KMS-11 (cell line): ENCODE data around the gene YY1.

Experiments used
- H2AFZ ChIP-seq: fragments of 200-600 bp; sonication (generic); 2 replicates; pipeline ENCODE4 v1.6.1; 2016; ENCODE audit warnings: antibody characterized with exemption, mixed run types, low read depth
- H3K27ac ChIP-seq: fragments of 200-600 bp; sonication (generic); 2 replicates; pipeline ENCODE4 v1.6.1; 2016; ENCODE audit warnings: mild to moderate bottlenecking, mixed run types
- H3K27me3 ChIP-seq: fragments of 200-600 bp; sonication (generic); 2 replicates; pipeline ENCODE4 v1.6.1; 2017; ENCODE audit warnings: mild to moderate bottlenecking, low read depth, mixed run types, moderate library complexity; ENCODE audit not compliant: insufficient read depth
- H3K36me3 ChIP-seq: fragments of 200-600 bp; sonication (generic); 2 replicates; pipeline ENCODE4 v1.6.1; 2017; ENCODE audit warnings: mild to moderate bottlenecking, mixed run types; ENCODE audit not compliant: insufficient read depth
- H3K4me1 ChIP-seq: fragments of 200-600 bp; sonication (generic); 2 replicates; pipeline ENCODE4 v1.6.1; 2016; ENCODE audit warnings: mild to moderate bottlenecking, low read depth, mixed run types; ENCODE audit not compliant: poor library complexity, severe bottlenecking
- H3K4me2 ChIP-seq: fragments of 200-600 bp; sonication (generic); 2 replicates; pipeline ENCODE4 v1.7.0; 2016; ENCODE audit warnings: mild to moderate bottlenecking, mixed run types
- H3K4me3 ChIP-seq: fragments of 200-600 bp; sonication (generic); IDR thresholded peaks from 2 replicates; pipeline ENCODE4 v1.6.1; 2017; ENCODE audit warnings: low read depth, low read length, mixed read lengths; ENCODE audit not compliant: insufficient read depth
- H3K79me2 ChIP-seq: fragments of 200-600 bp; sonication (generic); 2 replicates; pipeline ENCODE4 v1.6.1; 2016; ENCODE audit warnings: low read depth, mixed run types; ENCODE audit not compliant: insufficient read depth
- H3K9ac ChIP-seq: fragments of 200-600 bp; sonication (generic); 2 replicates; pipeline ENCODE4 v1.6.1; 2016; ENCODE audit warnings: mild to moderate bottlenecking, mixed run types
- H4K20me1 ChIP-seq: fragments of 200-600 bp; sonication (generic); 2 replicates; pipeline ENCODE4 v1.6.1; 2016; ENCODE audit warnings: mild to moderate bottlenecking, mixed run types; ENCODE audit not compliant: insufficient read depth
- CTCF ChIP-seq: fragments of 200-600 bp; sonication (generic); conservative IDR thresholded peaks from 2 replicates; pipeline ENCODE4 v1.6.1; 2017; ENCODE audit warnings: low read depth, mild to moderate bottlenecking, antibody characterized with exemption, low read length, moderate library complexity, mixed read lengths

Gene YY1

GRCh38 chr14:100221533-100222223 lies 17.3 kb upstream of the YY1 start:
- H3K9ac ChIP-seq: peak overlapping the region; percentile 36; the same call in 1 of the 2 replicates
- peak overlapping the region; percentile 70 for H2AFZ ChIP-seq
- peaks cover 18% of the 10 kb centered on the region for H3K4me1 ChIP-seq
- no peak overlapping the region for H3K4me3 ChIP-seq
- H3K27me3 ChIP-seq: no peaks in the 10 kb centered on the region
- no peaks in the 10 kb centered on the region for H3K36me3 ChIP-seq
- peak overlapping the region; percentile 83 for H3K4me2 ChIP-seq
- no peak for TF ChIP-seq CTCF
- H3K27ac ChIP-seq: peak overlapping the region; percentile 61
- no peaks in the 10 kb centered on the region for H4K20me1 ChIP-seq
- H3K79me2 ChIP-seq: no peaks in the 10 kb centered on the region; the same call in 1 of the 2 replicates

- no peak for TF ChIP-seq CTCF
- H3K4me3 ChIP-seq: no peak overlapping the region
- no peaks in the 10 kb centered on the region; the same call in 1 of the 2 replicates for H3K79me2 ChIP-seq
- H2AFZ ChIP-seq: peak overlapping the region; percentile 70; the same call in 1 of the 2 replicates
- peaks cover 18% of the 10 kb centered on the region for H3K4me1 ChIP-seq
- peak overlapping the region; percentile 61; the same call in 1 of the 2 replicates for H3K27ac ChIP-seq
- no peaks in the 10 kb centered on the region for H4K20me1 ChIP-seq
- peak overlapping the region; percentile 83; the same call in 1 of the 2 replicates for H3K4me2 ChIP-seq
- H3K9ac ChIP-seq: no peak overlapping the region
- no peaks in the 10 kb centered on the region for H3K36me3 ChIP-seq
- no peaks in the 10 kb centered on the region for H3K27me3 ChIP-seq
These were observed 16.5 kb upstream of the YY1 start for GRCh38 chr14:100222224-100223093.

GRCh38 chr14:100223332-100224201 lies 15.4 kb upstream of the YY1 start:
- Histone ChIP-seq H3K4me2 (no peak overlapping the region), H3K27ac (no peak overlapping the region)

More at GRCh38 chr14:100223332-100224201, 15.4 kb upstream of the YY1 start:
- H2AFZ ChIP-seq: no peak overlapping the region
- no peaks in the 10 kb centered on the region for H3K36me3 ChIP-seq
- no peak for TF ChIP-seq CTCF
- H3K4me3 ChIP-seq: no peak overlapping the region
- no peaks in the 10 kb centered on the region for H4K20me1 ChIP-seq
- H3K9ac ChIP-seq: no peak overlapping the region
- peaks cover 18% of the 10 kb centered on the region for H3K4me1 ChIP-seq
- no peaks in the 10 kb centered on the region; the same call in 1 of the 2 replicates for H3K79me2 ChIP-seq
- H3K27me3 ChIP-seq: no peaks in the 10 kb centered on the region
